HEK293 (cell line): Measurements from ENCODE around the gene ADD2.

Source experiments
- CTCF ChIA-PET: fragments of 350-600 bp; formaldehyde crosslinking; extraction: SDS; loops from one replicate; lab custom pipeline; 2021; ENCODE audit warnings: antibody characterized with exemption; lab: Yijun Ruan, JAX
- POLR2A ChIA-PET: fragments of 300-600 bp; formaldehyde crosslinking; extraction: SDS; loops from one replicate; lab custom pipeline; 2020; ENCODE audit warnings: antibody characterized with exemption, inconsistent platforms; lab: Yijun Ruan, JAX
- H3K27ac ChIP-seq: fragments of 200-500 bp; sonication (Bioruptor generic); 2 replicates; pipeline ENCODE4 v1.5.1; 2014; ENCODE audit warnings: low read depth, low read length, control low read depth, inconsistent platforms; ENCODE audit errors: extremely low read depth
- H3K36me3 ChIP-seq, 2 experiments: fragments of 200-500 bp in 1 of 2; sonication (Bioruptor generic) in 1 of 2; 1 replicate in 1 of 2; 2 replicates in 1 of 2; pipeline ENCODE4 v1.5.1; 2014 to 2017; ENCODE audit warnings: inconsistent platforms in 2 of 2, low read length in 2 of 2; ENCODE audit not compliant: control insufficient read depth in 2 of 2, insufficient read depth in 1 of 2
- H3K4me1 ChIP-seq: fragments of 200-500 bp; sonication (Bioruptor generic); 2 replicates; pipeline ENCODE4 v1.5.1; 2014; ENCODE audit warnings: mild to moderate bottlenecking, low read length, inconsistent platforms; ENCODE audit not compliant: control insufficient read depth, insufficient read depth
- H3K4me3 ChIP-seq: 2 replicates; pipeline ENCODE4 v1.5.1; 2011; ENCODE audit warnings: low read depth, mild to moderate bottlenecking, control low read depth, low read length, moderate library complexity
- H3K9me3 ChIP-seq: fragments of 200-500 bp; sonication (Bioruptor generic); 2 replicates; pipeline ENCODE4 v1.5.1; 2014; ENCODE audit warnings: low read depth, low read length, inconsistent platforms; ENCODE audit not compliant: control insufficient read depth, insufficient read depth
- GLIS2 ChIP-seq: fragments of 450-650 bp; formaldehyde crosslinking; IDR thresholded peaks from 2 replicates; pipeline ENCODE4 v1.5.1; 2016; ENCODE audit warnings: missing biosample characterization, missing genetic modification characterization
- HIC1 ChIP-seq: fragments of 450-650 bp; formaldehyde crosslinking; IDR thresholded peaks from 2 replicates; pipeline ENCODE4 v1.5.1; 2016; ENCODE audit warnings: missing biosample characterization, missing genetic modification characterization
- PBX3 ChIP-seq: sonication (generic); formaldehyde crosslinking; IDR thresholded peaks from 2 replicates; pipeline ENCODE4 v1.8.1; 2022; ENCODE audit warnings: mild to moderate bottlenecking, moderate library complexity, missing genetic modification reagents
- SCRT1 ChIP-seq: fragments of 450-650 bp; formaldehyde crosslinking; IDR thresholded peaks from 2 replicates; pipeline ENCODE4 v1.5.1; 2016; ENCODE audit warnings: missing biosample characterization, missing genetic modification characterization, borderline replicate concordance
- SCRT2 ChIP-seq: fragments of 450-650 bp; formaldehyde crosslinking; IDR thresholded peaks from 2 replicates; pipeline ENCODE4 v1.5.1; 2016; ENCODE audit warnings: missing biosample characterization, missing genetic modification characterization
- ZBTB44 ChIP-seq: fragments of 450-650 bp; IDR thresholded peaks from 2 replicates; pipeline ENCODE4 v1.5.1; 2018; ENCODE audit warnings: missing biosample characterization, mild to moderate bottlenecking, missing genetic modification characterization
- ZFP69B ChIP-seq: fragments of 450-650 bp; formaldehyde crosslinking; IDR thresholded peaks from 2 replicates; pipeline ENCODE4 v1.5.1; 2016; ENCODE audit warnings: missing biosample characterization, missing genetic modification characterization
- ZIC2 ChIP-seq: fragments of 450-650 bp; formaldehyde crosslinking; IDR thresholded peaks from 2 replicates; pipeline ENCODE4 v1.5.1; 2016; ENCODE audit warnings: missing biosample characterization, missing genetic modification characterization
- ZNF184 ChIP-seq: fragments of 450-650 bp; IDR thresholded peaks from 2 replicates; pipeline ENCODE4 v1.5.1; 2018; ENCODE audit warnings: missing biosample characterization, mild to moderate bottlenecking, missing genetic modification characterization
- ZNF2 ChIP-seq: fragments of 450-650 bp; formaldehyde crosslinking; IDR thresholded peaks from 2 replicates; pipeline ENCODE4 v1.5.1; 2016; ENCODE audit warnings: missing biosample characterization, missing genetic modification characterization
- ZNF473 ChIP-seq: fragments of 450-650 bp; formaldehyde crosslinking; IDR thresholded peaks from 2 replicates; pipeline ENCODE4 v1.5.1; 2017; ENCODE audit warnings: missing biosample characterization, missing genetic modification characterization
- ZNF510 ChIP-seq: fragments of 450-650 bp; formaldehyde crosslinking; IDR thresholded peaks from 2 replicates; pipeline ENCODE4 v1.5.1; 2018; ENCODE audit warnings: mild to moderate bottlenecking, missing genetic modification characterization, missing biosample characterization; ENCODE audit not compliant: insufficient replicate concordance
- ZNF518A ChIP-seq: fragments of 450-650 bp; formaldehyde crosslinking; conservative IDR thresholded peaks from 2 replicates; pipeline ENCODE4 v1.5.1; 2016; ENCODE audit warnings: low read depth, missing biosample characterization, missing genetic modification characterization
- ZNF561 ChIP-seq: fragments of 450-650 bp; IDR thresholded peaks from 2 replicates; pipeline ENCODE4 v1.5.1; 2018; ENCODE audit warnings: missing biosample characterization, missing genetic modification characterization, borderline replicate concordance
- ZNF768 ChIP-seq: fragments of 450-650 bp; formaldehyde crosslinking; IDR thresholded peaks from 2 replicates; pipeline ENCODE4 v1.5.1; 2018; ENCODE audit warnings: missing biosample characterization, mild to moderate bottlenecking, missing genetic modification characterization
- ZNF791 ChIP-seq: fragments of 450-650 bp; formaldehyde crosslinking; IDR thresholded peaks from 2 replicates; pipeline ENCODE4 v1.5.1; 2016; ENCODE audit warnings: missing biosample characterization, missing genetic modification characterization
- TF ChIP-seq, protein P1 (sequence below): IDR thresholded peaks from 2 replicates; pipeline ENCODE4 v1.6.1; 2011; ENCODE audit warnings: mild to moderate bottlenecking, low read depth, low read length, borderline replicate concordance
- TF ChIP-seq, protein P2 (sequence below): fragments of 450-650 bp; formaldehyde crosslinking; IDR thresholded peaks from 2 replicates; pipeline ENCODE4 v1.5.1; 2016; ENCODE audit warnings: missing biosample characterization, missing genetic modification characterization

Gene ADD2

DNA sequence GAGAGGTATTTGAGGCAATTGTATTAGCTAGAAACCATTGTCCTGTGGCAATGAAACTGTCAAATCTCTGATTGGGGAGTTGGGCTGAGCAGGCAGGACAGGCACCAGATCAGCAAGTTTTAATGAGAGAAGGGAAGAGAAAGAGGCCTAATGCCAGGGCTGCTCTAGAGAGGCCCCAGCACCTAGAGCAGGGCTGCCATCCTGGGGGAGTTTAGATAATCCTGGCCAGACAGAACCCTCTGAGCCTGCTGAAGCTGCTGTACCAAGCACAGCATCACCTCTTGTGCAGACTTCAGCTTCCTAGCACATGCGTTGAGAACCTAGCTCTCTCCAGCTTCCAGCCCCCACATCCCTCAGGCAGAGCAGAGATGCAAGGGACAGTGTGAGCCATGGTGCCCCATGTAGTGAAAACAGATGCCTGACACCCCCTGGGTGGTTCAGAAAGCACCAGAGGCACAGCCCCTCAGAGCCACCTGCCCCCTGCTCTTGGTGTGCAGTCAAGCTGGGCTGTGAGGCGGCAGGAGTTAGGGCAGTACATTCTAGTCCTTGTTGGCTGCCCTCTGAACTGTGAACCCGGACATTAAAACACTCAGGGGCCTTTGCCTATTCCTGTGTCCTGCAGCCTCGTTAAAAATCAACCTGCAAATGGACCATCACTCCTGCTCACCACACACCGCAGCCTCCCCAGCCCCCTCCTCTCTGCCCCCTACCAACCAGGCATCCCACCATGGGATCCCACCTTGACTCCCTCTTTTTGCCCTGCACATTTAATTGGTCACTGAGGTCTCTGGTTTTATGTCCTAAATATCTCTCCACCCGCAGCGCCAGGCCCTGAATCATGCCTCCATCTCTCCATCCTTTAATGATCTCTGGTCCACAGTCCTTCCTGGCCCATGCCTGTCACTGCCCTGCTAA is 52.7 kb downstream of the ADD2 start:
- Histone ChIP-seq H3K27ac (no peak overlapping the region), H3K4me1 (no peaks in the 10 kb centered on the region), H3K36me3 (peaks cover 0 to 8% of the 10 kb centered on the region in 2 experiments; a peak in 1 of 3 replicates), H3K9me3 (no peaks in the 10 kb centered on the region), H3K4me3 (no peak overlapping the region)
- TF ChIP-seq ZIC2 (tag by site-specific recombination) (peak; percentile 60), SCRT2 (no peak)
- POLR2A ChIA-PET = no interaction called here
- CTCF ChIA-PET = interaction anchor here (0.6 to 0.9 kb wide), 3 partner anchors 87 to 233 kb away, joined by 3 read pairs; no protein-coding TSS in a partner anchor

GRCh38 chr2:70714141-70714905 is 53.7 kb downstream of the ADD2 start:
- H3K36me3 ChIP-seq = peaks cover 0 to 8% of the 10 kb centered on the region in 2 experiments; a peak in 1 of 3 replicates
- ChIA-PET POLR2A (no interaction called here), CTCF (interaction anchor here (0.7 to 0.9 kb wide), 2 partner anchors 28 to 143 kb away, joined by 3 to 4 read pairs; no protein-coding TSS in a partner anchor)
- no peaks in the 10 kb centered on the region for H3K9me3 ChIP-seq
- H3K4me3 ChIP-seq = no peak overlapping the region
- no peaks in the 10 kb centered on the region for H3K4me1 ChIP-seq
- H3K27ac ChIP-seq = no peak overlapping the region
- TF ChIP-seq ZNF2 (tag by site-specific recombination) = no peak
- no peak for TF ChIP-seq GLIS2 (tag by site-specific recombination)
- no peak for TF ChIP-seq ZNF768
- TF ChIP-seq ZNF791 = no peak
- TF ChIP-seq ZNF561 = no peak
- TF ChIP-seq ZNF473 (tag by site-specific recombination) = no peak
- TF ChIP-seq, protein P1, sequence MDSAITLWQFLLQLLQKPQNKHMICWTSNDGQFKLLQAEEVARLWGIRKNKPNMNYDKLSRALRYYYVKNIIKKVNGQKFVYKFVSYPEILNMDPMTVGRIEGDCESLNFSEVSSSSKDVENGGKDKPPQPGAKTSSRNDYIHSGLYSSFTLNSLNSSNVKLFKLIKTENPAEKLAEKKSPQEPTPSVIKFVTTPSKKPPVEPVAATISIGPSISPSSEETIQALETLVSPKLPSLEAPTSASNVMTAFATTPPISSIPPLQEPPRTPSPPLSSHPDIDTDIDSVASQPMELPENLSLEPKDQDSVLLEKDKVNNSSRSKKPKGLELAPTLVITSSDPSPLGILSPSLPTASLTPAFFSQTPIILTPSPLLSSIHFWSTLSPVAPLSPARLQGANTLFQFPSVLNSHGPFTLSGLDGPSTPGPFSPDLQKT = no peak
- TF ChIP-seq ZNF510 (tag by site-specific recombination) = no peak
- TF ChIP-seq PBX3 (CRISPR knock-in tag) = no peak
- TF ChIP-seq ZFP69B (tag by site-specific recombination) = no peak
- TF ChIP-seq ZNF184 = no peak
- TF ChIP-seq HIC1 = no peak
- no peak for TF ChIP-seq ZNF518A (tag by site-specific recombination)
- no peak for TF ChIP-seq ZBTB44 (tag by site-specific recombination)
- TF ChIP-seq, protein P2, sequence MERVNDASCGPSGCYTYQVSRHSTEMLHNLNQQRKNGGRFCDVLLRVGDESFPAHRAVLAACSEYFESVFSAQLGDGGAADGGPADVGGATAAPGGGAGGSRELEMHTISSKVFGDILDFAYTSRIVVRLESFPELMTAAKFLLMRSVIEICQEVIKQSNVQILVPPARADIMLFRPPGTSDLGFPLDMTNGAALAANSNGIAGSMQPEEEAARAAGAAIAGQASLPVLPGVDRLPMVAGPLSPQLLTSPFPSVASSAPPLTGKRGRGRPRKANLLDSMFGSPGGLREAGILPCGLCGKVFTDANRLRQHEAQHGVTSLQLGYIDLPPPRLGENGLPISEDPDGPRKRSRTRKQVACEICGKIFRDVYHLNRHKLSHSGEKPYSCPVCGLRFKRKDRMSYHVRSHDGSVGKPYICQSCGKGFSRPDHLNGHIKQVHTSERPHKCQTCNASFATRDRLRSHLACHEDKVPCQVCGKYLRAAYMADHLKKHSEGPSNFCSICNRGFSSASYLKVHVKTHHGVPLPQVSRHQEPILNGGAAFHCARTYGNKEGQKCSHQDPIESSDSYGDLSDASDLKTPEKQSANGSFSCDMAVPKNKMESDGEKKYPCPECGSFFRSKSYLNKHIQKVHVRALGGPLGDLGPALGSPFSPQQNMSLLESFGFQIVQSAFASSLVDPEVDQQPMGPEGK (tag by site-specific recombination) = no peak
- TF ChIP-seq SCRT1 = no peak
